Stimulated activated CD8-positive, alpha-beta memory T cell treated with anti-CD3 and anti-CD28 coated beads, Interleukin-4, amount 100 ng/mL, for 4 hours (primary cell): ENCODE results near the gene PLAA.
A peak's percentile ranks its signal among the peaks of the same experiment; 100 is the strongest.
"Not testable (repeated sequence)": the region's sequence is repeated elsewhere in the genome, so short reads cannot be mapped to it uniquely, and the experiment has no call there.

Experiments
- DNase-seq, 2 donors: peaks; one replicate each; pipeline ENCODE4 v3.0.0-alpha.2; 2020; ENCODE audit warnings: low read depth in 2 of 2, low spot score in 1 of 2

PLAA gene

DNA sequence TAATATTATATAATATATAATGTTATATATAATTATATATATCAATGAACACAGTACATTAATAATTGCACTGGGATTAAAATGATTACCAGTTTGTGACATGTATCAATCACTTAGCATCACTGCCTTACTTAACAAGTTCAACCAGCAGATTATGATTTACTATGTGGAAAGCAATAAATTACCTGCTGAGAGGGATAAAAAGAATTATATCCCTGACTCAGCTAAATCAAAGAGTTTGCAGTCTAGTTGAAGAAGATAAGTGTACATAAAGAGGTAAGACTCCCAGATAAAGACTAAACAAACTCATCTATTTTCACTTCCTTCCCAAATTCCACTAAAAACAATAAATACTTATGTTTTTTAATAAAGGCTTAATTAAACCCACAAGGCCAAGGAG, 11.2 kb downstream of the PLAA start:
- no peak for DNase-seq

DNA sequence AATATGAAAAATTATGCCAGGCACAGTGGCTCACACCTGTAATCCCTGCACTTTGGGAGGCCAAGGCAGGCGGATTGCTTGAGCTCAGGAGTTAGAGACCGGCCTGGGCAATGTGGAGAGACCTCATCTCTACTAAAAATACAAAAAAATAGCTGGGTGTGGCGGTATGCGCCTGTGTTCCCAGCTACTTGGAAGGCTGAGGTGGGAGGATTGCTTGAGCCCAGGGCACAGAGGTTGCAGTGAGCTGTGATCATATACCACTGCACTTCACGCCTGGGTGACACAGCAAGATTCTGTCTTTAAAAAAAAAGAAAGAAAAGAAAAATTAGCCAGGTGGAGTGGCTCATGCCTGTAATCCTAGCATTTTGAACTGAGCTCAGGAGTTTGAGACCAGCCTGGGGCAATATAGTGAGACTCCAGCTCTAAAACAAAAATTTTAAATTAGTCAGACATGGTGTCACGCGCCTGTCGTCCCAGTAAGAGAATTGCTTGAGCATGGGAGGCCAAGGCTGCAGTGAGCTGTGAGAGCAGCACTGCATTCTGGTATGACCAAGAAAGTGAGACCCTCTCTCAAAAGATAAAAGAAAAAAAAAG, 18.0 kb downstream of the PLAA start:
- DNase-seq: no peak

DNA sequence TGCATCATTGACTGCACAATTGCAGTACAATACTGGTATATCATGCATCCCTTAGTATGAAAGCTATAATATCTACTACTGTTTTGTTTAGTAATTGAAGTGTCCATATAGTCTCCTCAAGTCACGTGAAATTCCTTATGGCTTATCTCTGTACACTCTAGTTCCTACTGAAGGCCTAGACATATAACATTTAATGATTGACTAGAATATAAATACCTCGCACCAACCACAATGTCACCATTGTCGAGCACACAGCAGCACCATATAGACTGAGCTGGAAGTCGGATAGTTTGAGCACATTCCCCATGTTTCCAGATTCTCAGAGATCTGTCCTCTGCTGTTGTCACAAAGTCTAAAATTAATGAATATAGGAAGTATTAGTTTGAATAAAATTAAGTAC, 21.4 kb downstream of the PLAA start:
- no peak for DNase-seq

DNA sequence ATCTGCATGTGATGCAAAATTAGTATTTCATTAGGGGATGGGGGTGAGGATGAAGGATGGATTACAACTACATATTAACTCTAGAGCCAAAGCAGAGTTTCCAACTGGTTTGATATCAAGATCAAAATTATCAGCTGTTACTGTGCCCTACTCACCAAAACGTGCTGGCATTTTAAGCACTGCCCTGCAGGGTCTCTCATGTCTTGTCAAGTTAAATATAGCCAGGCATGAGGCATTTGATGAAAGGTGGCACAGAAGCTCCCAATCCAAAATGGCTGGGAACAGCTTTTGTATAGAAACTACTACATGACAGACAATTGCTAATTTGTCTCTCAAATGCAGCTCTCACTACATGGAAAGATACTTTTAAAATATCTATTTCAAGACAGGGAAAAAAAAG, 27.3 kb downstream of the PLAA start:
- DNase-seq: no peak

DNA sequence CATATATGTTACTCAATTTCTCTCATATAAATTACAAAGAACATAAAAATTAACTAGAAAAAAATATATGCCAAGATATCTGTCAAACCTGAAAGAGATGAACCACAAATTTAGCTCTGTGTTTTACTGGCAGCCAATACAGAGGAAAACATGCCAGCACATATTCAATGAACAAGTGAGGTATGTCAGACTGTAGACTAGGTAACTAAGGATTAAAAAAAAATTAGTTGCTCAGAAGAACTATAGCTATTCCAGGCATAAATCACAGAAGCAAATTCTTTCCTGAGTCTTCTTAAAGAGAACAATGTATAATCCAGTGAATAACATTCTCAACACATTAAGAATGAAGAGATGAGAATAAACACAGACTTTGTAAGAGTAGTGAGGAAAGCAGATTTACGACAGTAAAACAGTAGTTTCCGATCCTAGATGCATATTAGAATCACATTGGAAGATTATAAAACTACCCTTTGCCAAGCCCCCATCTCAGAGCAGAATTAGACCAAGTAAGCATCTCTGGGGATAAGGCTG, 33.8 kb downstream of the PLAA start:
- no peak for DNase-seq

DNA sequence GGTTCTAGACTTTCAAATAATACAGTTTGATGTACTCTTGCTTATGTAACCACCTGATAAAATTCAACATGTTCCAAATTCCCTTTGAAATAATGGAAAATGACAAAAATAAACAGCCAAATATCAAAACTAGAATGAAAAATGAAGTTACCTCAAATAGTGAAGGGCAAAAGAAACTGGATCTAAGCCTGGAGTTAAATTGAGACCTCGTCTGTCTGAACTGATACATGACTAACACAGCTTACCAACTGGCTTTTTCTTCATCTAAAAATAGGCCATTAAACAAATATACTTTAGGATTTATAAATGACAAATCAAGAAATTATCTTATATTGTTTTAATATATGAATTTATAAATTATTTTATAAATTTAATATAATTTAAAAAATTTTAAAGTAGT, 42.4 kb downstream of the PLAA start:
- DNase-seq: no peak

DNA sequence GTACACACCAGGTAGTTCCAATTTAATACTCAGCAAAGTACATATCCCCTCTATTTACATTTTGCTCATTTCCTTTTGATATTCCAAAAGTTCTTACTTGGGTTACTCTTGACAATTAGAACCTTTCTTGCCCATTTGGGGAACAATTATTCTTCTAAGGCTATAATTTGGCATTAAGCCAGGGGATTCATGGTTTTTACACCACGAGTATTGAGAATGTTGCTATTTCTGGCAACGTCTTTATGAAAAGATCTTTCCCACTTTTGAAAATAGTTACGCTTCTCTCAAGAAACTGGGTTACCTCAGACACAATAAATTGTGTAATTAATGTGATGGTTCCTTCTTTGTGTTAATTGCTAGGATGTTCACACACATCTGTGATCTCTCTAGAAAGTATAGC, 43.0 kb downstream of the PLAA start:
- DNase-seq: no peak

DNA sequence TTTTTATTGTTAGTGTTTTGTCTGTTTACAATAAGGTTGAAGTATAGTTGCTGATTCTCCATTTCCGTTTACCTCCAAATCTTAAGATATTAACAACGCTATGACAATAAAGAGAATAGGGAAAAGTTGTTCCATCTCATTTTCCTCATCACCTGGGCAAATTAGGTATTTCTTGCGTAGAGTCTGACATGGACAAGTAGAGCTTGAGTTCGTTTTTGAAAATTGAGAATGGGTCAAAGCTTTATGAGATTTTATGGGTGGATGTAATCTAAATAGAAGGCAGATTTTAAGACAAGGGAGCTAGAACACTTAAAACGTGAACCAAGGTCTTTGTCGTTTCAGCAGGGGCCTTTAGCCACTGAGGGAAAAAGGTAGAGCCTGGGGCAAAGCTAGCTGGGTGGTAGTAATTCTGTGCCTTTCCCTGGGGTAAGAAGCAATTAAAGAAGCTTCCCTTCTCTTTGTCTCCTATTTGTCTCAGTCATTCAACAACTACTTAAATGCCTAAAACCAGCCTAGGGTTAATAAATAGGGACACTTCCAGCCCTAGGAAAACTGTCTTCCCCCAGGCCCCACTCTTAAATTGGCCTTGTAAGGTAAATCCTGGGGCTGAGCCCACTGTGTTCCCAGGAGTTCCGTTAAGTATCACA, 53.9 kb downstream of the PLAA start:
- DNase-seq: no peak

DNA sequence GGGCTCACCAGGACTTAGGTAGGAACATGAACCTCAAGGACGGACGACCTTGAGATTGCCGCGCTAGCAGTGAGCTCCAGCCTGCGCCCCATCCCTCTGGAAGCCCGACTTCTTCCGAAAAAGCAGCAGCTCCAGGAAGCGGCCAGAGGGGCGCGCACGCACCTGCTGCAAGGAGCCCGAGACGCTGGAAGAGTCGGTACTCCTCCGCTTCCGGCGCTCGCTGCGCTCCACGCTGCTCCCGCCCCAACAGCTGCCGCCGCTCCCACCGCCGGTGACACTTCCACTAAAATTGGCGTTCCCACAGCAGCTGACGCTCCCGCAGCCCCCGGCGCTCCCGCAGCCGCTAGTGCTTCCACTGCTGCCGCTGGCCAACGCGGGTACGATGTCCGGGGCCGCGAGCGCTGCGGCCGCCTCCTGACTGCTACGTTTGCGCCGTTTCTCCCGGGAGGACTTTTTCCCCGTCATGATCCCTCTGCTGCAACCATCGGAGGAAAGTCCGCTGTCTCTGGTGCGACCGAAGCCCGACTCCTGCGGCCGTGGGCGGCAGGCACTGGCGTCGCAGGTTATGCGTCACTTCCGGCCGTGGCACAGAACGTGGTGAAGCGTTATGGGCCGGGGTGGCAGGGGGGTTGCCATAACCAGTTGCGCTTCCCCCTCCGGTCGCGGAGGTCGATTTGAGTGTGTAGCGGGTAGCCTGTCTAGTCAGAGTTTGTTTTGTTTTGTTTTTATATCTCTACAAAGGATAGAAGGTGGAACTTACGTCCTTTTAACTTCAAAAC, 54.6 kb downstream of the PLAA start, which contains the start of gene CAAP1:
TSS of gene CAAP1 (minus strand) at position 552 of the 779 bp plus-strand sequence. CDS start at position 465, 87 bp downstream.
- peak; percentile 82 to 91 for DNase-seq

DNA sequence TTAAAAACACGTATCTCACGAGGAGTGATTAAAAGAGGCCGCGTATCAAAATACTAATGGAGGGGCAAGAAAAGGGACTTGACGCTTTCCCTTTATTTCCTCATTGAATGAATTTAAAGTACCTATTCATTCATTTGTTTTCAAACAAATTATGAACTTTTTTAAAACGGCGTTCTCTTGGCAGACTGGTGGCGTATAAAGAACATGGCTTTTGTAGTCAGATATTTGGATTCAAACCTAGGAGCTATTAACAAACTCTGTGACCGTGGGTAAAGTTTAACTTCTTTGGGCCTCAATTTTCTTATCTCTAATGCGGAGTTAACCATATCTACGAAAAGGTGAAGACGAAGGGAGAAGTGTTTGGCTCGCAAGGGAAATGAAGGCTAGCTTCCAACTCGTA, 55.3 kb downstream of the PLAA start:
- DNase-seq: no peak

DNA sequence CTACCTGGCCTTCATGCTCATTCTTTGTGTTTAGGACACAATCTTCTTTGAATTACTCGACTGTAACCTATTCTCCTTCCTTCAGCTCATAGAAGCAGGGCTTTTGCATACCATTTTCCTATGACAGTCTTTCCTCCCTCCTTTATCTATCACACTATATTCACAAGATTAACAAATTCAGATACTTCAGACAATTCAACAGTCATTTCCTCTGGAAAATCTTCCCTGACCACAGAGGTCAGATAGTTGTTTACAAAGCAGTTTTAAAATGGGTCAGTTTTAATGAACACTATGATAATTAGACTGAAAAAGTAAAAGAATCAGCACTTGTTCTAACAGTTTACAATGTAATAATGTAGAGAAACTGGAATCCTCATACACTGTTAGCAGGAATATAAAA, 58.8 kb downstream of the PLAA start:
- no peak for DNase-seq

DNA sequence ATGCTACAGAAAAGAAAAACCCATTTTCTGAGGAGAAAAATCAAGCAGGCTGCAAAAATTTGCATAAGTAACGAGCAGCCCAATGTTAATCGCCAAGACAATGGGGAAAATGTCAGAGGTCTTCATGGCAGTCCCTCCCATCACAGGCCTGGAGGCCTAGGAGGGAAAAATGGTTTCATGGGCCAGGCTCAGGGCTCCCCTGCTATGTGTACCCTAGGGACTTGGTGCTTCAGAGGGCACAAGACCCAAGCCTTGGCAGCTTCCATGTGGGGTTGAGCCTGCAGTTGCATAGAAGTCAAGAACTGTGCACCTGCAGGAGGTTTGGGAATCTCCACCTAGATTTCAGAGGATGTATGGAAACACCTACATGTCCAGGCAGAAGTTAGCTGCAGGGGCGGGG, 64.9 kb downstream of the PLAA start:
- no peak for DNase-seq

DNA sequence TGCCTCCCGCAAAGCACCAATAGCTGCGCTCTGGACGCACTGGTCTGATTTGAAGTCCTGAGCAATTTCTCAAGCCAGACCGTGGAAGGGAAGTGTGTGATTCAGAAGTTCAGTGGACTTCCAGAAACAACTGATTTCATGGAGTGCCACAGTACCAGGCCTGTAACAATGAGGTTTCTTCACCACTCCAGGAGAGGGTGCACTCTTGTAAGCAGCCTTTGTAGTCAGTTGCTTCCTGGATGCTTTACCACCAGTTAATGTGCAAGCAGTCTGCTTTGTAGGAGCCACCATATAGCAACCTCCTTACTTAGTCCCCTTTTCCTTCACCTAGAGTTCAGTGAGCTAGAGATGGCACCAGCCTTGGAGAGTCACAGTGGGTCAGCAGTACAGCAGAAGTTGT, 66.8 kb downstream of the PLAA start:
- DNase-seq: no peak

DNA sequence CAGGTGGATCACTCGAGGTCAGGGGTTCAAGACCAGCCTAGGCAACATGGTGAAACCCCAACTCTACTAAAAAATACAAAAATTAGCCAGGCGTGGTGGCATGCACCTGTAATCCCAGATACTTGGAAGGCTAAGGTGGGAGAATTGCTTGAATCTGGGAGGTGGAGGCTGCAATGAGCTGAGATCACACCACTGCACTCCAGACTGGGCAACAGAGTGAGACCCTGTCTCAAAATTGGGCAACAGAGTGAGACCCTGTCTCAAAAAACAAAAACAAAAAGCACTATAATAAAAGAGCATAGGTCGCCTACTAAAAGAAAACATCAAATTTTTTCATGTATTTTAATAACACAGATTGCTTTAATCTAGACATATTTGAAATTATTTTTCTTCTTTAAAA, 71.9 kb downstream of the PLAA start:
- not testable (repeated sequence) for DNase-seq

DNA sequence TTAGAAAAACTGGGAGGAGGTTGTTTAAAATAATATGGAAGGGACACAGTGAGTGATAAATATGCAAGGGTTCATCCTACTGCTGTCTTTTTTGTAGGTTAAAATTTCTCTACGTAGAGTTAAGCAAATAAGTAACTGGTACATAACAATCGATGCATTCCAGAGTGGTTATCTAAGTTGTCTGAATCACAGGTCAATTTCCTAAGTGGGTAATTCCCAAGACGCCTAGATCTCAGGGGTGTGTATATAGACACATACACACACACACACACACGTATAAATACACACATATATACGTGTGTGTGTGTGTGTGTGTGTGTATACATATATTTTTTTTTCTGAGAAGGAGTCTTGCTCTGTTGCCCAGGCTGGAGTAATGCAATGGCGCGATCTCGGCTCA, 76.8 kb downstream of the PLAA start:
- DNase-seq: no peak

DNA sequence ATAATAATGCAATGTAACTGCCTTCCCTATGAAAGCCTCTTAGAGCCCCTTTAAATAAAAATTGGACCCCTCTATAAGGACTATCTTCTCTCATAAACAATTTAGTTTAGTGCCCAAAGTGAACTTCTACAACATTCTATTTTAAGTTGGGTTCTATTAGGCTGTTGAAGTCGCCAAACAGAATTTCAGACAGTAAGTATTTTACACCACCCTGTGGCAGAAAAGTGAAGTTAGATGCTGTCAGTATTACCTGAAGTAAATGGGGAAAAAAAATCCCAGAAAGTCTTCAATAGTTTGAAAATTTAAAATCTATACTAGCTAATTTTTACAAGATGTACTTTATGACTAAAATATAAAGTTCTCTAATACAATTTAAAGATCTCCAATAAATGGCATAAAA, 84.0 kb downstream of the PLAA start:
- DNase-seq: no peak

DNA sequence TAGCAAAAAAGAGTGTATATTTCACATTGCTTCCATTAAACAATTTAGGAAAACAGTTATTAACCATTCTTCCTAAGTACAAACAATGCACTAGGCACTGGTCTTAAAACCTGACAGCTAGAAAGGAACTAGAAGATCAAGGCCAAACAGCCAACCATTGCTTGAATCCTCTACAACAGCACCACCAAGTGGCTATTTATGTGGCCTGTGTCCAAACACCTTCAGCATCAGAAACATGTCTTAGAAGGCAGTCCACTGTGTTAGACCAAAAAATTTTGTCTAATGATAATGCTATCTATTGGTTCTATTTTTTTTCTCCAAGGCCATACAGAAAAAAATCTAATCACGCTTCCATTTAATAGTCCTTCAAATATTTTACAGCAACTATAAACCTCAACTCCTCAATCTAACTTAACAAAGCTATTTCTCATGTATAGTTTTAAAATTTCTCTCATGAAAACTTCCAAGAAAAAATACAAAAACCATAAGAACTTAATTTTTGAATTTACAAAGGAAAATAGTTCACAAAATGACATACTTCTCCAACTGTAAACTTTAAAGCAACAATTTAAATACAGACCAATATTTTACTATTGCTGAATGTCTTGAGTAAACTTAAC, 90.5 kb downstream of the PLAA start:
- no peak for DNase-seq
